Measurements from ENCODE around the gene FBXL17.

GRCh38 chr5:108083232-108083631 is 298.7 kb downstream of the FBXL17 start:
- TF ChIP-seq SETDB1 (IDR thresholded peaks at IDR 0.05; ENCODE audit: low read length), result no peak
- no peak for TF ChIP-seq TAF1 (IDR thresholded peaks at IDR 0.05; ENCODE audit: control insufficient read depth, extremely low read depth, insufficient read depth, low read length, severe bottlenecking)
- TF ChIP-seq KLF13 (tag; IDR thresholded peaks at IDR 0.05; ENCODE audit: borderline replicate concordance, low read depth), result no peak
- no peak for TF ChIP-seq FOS (IDR thresholded peaks at IDR 0.05; ENCODE audit: extremely low read depth, insufficient read length)
- no peak for TF ChIP-seq CTCF (IDR thresholded peaks at IDR 0.05 in 2 of 3, conservative IDR thresholded peaks at IDR 0.05 in 1 of 3; ENCODE audit: insufficient read depth in 2 of 3, low read depth in 1 of 3, low read length in 3 of 3)

Measured in K562 (cell line).